ENCODE measurements around the gene WDTC1.

GRCh38 chr1:27274204-27274603, 39.8 kb downstream of the WDTC1 start:
- TF ChIP-seq CTCF (optimal IDR thresholded peaks at IDR 0.05 in 1 of 3, IDR thresholded peaks at IDR 0.05 in 1 of 3, conservative IDR thresholded peaks at IDR 0.05 in 1 of 3; ENCODE audit: extremely low read depth in 1 of 3, insufficient read depth in 2 of 3, low read length in 3 of 3) (no peak), EZH2 (IDR thresholded peaks at IDR 0.05; ENCODE audit: low read length) (no peak)
